HEK293T (cell line): Measurements from ENCODE around the gene CNKSR1.

Experiments used
- FOXM1 ChIP-seq: fragments of 450-650 bp; IDR thresholded peaks from 2 replicates; pipeline ENCODE4 v1.6.1; 2017; ENCODE audit warnings: mild to moderate bottlenecking, borderline replicate concordance
- LEF1 ChIP-seq: fragments of 450-650 bp; IDR thresholded peaks from 2 replicates; pipeline ENCODE4 v1.6.1; 2017; ENCODE audit warnings: mild to moderate bottlenecking, borderline replicate concordance
- SP1 ChIP-seq: fragments of 450-650 bp; IDR thresholded peaks from 2 replicates; pipeline ENCODE4 v1.6.1; 2017
- SUZ12 ChIP-seq: fragments of 450-650 bp; IDR thresholded peaks from 2 replicates; pipeline ENCODE4 v1.6.1; 2016; ENCODE audit warnings: mild to moderate bottlenecking
- ZNF384 ChIP-seq: fragments of 450-650 bp; IDR thresholded peaks from 2 replicates; pipeline ENCODE4 v1.6.1; 2016

DNA sequence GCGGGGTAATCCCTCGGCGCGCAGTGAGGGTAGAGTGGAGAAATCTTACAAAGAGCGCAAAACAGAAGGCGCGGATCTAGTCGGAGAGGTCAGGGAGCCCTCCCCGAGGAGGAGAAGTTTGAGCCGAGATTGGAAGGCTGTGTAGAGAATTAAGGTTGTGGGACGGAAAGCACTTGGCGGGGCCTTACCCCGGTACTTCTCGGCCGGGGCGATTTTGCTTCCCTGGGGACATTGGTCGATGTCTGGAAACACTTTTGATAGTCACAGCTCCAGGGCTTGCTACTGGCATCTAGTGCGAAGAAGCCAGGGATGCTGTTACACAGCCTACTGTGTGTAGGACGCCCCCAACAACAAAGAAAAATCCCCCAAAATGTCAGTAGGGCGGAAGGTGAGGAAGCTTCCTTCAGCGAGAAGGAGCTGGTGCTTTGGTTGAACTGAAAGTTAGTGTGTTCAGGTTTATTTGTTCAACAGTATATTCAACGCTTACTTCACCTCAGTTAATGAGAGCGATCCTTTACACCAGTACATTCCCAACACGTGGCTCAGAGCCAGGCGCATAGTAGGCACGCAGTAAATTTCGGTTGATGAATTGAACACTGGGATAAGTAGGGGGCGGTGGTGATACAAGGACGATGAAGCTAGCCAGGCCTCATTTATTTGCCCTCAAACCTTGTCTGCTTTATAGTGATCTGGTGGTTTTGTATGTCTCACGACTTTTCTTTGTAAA lies 57.5 kb downstream of the CNKSR1 start:
- no peak for TF ChIP-seq FOXM1
- no peak for TF ChIP-seq ZNF384
- no peak for TF ChIP-seq LEF1
- TF ChIP-seq SP1 = no peak
- no peak for TF ChIP-seq SUZ12
